HG03060 (cell line): ENCODE data around the gene URM1.
"Not testable (repeated sequence)": the region's sequence is repeated elsewhere in the genome, so short reads cannot be mapped to it uniquely, and the experiment has no call there.

Source experiments
- ATAC-seq: cut with Tn5 transposase; IDR thresholded peaks from one replicate; pipeline ENCODE4 v1.9.1; 2021; ENCODE audit warnings: low read depth, moderate number of reproducible peaks; ENCODE audit not compliant: unreplicated experiment

Gene URM1

DNA sequence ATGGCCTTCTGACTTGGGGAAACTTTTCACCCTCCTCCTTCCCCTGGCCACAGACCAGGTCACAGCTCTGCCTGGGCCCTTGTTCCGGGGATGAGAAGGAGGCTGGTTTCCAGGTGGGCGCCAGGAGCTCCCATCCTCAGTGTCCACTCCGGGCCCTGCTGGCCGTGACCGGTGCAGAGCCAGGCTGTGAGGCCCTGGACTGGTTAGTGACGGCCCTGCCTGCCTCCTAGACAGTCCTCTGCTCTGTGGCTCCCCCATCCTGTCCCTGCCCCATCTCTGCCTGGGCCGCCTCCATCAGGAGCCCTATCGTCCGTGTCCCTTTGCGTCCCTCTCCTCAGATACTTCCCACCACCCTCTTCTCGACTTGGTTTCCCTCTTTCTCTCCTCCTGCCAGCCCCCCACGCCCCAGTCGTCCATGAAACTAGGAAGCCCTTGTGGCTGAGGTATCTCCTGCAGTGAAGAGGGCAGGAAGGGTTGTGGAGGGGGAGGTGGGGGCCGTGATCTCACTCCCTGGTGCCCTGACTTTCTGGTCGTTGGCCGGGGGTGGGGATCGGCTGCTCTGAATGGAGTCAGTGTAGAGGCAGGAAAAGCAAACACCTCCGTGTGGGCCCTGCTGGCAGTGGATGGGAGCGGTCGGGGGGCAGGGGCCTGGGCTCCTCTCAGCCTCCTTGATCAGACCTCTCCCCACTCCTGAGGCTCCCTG is 34.1 kb downstream of the URM1 start:
- no peak for ATAC-seq

DNA sequence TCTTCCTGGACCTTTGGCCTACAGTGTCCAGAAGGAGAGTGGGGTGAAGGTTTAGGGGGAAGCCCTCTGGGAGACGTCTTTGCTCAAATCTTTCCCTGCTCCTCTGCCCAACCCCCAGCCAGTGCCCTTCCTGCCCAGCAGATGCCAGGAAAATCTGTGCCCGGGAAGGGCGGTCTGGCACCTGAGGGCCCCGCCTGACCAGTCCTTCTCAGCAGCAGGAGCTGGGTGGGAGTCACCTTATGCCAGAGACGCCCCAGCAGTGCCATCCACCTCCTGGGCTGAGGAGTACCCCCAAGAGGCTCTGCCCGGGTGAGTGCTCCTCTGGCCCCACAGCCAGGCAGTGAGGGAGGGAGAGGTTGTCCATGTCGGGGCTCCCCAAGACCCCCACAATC is 34.6 kb downstream of the URM1 start:
- ATAC-seq: no peak

DNA sequence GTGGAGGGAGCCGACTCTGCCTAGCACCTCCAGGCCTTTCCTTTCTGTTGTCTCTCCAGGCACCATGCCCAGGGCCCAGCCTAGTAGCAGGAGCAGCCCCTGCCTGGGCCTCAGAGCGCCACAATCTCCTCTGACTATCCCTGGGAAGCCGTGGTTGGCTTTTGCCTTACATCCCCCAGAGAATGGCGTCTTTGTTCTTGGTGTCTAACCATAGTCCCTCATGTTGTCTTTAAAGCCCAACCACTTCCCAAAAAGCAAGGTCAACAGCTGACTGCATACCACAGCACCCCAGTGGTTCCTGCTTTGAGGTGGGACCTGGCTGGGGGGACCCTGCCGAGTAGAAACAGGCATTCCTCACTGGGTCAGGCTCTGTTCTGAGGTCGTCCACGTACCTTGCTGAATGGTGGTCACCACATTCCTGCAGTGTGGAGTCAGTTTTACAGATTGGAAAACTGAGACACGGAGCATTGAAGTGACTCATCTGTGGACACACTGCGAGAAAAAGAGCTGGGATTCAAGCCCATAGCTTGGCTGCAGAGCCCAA is 35.7 kb downstream of the URM1 start:
- ATAC-seq: no peak

DNA sequence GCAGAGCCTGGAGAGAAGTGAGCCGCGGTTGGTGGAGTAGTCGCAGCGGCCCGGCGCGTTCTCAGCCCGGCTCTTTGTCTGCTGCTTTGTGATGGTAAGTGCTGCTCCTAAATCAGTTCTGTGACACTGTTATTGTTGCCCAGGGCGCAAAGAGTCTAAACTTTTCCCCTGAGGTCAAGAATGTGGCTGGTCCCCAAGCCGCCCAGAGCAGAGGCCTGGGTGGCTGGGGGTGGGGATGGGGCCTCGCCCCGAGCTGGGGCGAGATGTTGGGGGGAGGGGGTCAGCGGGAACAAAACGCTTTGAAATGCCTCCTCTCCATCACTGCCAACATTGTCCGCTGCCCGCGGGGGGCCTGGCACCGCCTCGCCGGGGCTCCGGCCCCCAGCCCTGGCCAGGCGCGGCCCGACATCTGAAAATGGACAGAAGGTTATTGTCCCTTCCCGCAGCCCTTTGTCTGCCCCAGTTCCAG is 37.8 kb downstream of the URM1 start:
- no peak for ATAC-seq

DNA sequence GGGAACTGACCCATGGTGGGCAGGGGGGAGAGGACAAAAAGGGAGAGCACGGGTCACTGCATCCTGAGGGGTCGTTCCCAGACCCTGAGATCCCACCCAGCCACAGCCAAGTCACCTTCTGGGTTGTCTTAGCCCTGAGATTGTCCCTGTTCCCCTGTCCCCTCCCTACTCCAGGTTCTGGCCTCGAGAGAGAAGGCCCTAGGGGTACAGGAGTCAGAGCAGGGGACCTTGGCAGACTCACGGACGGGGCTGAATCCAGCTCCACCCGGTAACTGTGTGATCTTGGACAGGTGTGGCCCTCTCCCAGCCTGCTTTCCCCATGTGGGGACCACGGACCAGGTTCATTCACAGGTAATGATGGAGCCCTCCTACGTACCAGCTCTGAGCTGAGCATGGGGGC is 38.3 kb downstream of the URM1 start:
- no peak for ATAC-seq

DNA sequence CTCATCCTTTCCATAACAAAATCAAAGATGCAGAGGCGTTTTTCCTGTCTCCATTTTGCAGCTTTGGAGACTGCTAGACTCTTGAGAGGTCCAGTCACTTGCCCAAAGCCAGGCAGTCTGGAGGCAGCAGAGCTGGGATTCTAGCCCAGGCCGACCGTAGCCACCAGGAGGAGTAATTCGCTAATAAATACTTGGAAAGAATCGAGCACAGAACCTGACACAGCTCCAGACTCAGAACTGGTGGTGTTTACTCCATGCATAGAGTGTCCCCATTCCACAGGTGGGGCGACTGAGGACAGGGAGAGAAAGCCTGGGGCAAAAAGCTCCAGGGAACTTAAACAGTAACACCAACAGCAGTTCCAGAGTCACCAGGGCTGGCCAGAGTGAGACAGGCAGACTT is 38.8 kb downstream of the URM1 start:
- ATAC-seq: no peak

DNA sequence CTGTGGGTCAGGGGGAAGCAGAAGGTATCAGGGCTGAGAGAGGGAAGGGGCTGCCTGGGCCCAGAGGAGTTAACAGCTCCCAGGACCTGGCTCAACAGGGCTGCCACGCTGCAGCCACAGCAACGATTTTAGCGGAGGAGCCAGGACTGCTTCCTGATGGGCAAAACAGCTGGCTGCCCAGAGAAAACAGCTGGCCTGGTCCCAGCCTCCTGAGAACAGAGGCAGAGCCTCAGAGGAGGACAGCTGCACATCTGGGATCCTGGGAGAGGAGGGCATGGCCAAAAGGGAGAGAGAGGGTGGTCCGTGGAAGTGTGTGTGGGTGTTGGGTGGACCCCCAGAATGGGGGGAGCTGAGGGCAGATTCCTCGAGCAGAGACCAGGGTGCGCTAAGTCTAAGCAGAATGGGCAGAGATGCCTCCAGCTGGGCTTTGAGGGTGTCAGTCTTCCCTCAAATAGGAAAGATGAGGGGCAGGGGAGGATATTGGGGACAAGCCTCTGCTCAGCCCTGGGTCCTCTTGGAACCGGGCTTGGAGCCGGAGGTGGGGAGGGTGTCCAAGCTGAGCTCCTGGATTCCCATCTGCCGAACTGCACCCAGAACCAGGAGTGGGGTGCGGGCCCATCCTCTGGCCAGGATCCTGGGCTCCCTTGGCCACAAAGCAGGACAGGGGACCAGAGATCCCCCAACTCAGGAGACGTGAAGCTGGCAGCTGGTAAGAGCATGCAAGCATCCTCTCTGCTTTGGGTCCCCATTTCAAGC is 40.4 kb downstream of the URM1 start:
- ATAC-seq: no peak

DNA sequence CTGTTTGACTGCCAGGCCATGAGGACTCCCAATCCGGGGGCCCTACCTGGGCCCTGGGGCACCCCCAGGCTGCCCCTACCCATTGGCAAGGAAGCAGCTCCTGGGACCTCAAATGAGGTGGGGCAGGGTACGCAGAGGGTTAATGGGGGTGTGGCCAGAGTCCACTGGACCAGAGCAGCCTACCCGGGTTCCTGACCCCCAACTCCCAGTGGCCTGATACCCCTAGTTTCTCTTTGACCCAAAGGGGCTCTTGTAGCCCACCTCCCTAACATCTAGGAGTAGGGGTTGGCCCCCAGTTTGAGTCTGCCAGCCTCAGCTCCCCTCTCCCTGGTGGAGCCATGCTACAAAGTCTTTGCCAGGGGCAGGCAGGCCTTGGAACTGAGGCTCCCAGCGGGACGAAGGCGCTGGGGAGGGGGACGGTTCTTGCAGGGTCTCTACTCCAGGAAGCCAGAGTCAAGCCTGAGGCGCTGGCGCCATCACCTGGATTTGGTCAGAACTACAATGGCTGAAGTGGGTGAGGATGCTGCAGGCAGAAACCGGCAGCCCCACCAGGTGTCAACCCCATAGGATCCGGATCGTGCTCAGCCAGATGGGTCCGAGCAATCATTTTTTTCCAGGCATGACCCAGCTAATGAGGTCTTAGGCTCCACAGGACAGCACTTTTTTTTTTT is 41.1 kb downstream of the URM1 start:
- ATAC-seq: no peak

DNA sequence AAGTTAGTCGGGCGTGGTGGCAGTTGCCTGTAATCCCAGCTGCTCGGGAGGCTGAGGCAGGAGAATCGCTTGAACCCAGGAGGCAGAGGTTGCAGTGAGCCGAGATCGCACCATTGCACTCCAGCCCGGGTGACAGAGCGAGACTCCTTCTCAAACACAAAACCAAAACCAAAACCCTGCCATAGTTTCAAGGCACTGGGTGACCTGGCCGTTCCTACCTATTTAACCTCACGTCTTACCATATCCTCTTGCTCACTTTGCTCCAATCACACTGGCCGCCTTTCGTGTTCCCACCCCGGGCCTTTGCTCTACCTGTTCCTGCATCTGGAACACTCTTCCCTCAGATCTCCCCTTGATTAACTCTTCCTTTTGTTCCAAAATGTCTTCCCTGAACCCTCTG is 42.6 kb downstream of the URM1 start:
- not testable (repeated sequence) for ATAC-seq

DNA sequence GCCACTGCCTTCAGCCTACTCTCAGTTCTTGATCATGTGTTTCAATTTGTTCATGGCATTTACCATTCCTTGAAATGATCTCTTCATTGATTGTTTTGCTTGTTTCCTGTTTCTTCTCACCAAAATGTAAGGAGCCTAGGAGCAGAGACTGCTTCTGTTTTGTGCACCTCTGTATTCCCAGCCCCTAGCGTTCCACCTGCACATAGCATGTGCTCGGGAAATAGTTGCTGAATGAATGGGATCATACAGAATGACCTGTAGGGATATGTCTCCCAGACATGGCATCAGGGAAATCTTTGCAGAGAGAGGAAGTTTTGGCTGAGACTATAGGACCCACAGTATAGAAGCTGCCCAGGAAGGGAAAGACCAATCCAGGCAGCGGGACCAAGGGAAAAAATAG is 43.3 kb downstream of the URM1 start:
- no peak for ATAC-seq

DNA sequence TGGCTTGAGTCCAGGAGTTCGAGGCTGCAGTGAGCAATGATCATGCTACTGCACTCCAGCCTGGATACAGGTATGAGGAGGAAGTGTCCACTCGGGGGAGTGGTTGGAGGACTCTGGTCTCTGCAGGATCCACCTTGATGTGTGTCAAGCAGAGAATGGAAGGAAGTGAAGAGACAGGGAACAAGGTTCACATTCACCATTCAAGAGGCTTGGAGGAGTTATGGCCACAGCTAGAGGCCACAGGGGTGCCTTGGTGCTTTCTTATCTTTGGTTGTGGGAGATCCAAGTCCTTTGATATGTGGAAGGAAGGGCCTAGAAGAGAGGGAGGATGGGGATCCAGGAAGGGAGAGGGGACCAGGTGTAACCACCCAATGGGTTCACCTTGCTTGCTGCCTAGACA is 44.1 kb downstream of the URM1 start:
- ATAC-seq: no peak

DNA sequence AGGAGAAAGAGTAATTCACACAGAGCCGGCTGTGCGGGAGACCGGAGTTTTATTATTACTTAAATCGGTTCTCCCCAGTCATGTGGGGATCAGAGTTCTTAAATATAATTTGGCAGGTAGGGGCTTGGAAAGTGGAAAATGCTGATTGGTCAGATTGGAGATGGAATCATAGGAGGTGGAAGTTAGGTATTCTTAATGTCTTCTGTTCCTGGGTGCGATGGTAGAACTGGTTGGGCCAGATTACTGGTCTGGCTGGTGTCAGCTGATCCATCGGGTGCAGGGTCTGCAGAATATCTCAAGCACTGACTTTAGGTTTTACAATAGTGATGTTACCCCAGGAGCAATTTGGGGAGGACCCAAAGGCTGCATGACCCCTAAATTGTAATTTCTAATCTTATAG is 44.8 kb downstream of the URM1 start:
- no peak for ATAC-seq

DNA sequence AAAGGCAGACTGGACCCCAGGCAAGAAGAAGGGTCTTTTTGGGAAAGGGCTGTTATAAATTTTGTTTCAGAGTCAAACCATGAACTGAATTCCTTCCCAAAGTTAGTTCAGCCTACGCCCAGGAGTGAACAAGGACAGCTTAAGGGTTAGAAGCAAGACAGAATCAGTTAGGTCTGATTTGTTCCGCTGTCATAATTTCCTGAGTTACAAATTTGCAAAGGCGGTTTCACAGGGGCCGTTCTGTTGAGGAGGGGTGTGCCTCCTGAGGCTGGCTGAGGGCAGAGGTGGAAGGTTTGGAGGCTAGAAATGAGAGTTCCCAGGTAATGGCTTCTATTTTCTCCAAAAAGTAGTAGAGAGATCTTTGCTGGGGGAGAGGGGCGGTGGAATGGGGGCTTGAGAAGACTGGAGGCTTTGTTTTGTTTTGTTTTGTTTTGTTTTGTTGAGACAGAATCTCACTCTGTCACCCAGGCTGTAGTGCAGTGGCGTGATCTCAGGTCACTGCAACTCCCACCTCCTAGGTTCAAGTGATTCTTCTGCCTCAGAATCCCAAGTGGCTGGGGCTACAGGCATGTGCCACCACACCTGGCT is 45.4 kb downstream of the URM1 start:
- no peak for ATAC-seq

DNA sequence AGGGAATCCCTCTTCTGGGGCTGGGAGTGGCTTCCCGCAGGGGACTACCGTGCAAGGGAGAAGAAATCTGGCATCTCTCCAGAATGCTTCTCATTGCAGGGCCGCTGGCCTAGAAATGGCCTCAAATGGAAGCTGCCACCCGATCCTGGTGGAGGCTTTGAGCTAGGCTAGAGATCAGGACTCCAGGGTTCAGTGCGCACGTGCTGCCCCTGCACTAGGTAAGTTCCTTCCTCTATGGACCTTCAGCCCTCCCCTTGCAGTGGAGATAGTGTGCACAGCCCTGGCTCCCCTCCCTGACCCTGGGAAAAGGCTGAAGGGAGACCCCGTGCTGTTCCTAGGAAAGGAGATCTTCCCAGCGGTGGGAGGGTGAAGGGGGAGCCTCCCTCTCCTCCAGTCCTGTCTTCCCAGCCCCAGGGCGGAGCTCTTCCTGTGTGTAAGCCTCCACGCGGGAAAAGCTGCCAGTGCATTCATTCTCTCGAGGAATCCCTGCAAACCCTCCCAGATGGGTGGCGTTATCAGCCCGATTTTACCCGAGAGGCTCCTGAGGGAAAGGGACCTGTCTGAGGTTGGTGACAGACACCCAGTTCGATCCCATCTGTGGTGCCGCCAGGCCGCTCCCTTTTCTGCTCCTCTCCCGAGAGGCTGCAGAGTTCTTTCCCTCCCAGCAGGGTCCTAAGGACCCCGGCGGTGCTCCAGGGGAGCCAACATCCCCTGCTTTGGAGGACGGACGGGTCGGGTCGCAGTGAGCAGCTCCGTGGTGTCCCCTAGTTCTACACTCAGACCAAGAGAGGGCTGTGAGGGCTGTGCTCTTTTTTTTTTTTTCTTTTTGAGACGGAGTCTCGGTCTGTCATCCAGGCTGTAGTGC is 48.1 kb downstream of the URM1 start:
- ATAC-seq: no peak

DNA sequence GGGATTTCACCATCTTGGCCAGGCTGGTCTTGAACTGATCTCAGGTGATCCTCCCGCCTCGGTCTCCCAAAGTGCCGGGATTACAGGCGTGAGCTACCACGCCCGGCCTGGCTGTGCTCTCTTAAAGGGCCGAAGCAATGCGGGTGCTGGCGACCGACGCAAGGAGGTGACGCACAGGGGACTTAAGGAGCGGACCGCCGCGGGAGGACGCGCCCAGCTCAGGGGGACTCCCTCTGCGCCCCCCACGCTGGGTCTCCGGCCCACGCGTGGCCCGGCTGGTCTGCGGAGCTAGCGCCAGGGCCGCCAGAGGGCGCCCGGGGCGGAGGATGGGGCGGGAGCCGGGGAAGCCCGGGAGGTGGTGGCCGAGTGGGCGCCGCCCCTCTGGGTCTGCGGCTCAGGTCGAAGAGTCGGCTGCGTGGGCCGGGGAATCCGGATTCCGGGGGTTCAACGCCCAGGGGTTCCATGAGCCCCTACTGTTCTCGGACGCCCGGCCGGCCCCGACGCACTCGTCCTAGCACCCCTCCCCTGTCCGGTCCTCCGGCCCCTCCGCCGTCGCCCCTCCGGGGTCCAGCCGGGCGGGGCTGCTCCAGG is 49.0 kb downstream of the URM1 start:
- no peak for ATAC-seq

DNA sequence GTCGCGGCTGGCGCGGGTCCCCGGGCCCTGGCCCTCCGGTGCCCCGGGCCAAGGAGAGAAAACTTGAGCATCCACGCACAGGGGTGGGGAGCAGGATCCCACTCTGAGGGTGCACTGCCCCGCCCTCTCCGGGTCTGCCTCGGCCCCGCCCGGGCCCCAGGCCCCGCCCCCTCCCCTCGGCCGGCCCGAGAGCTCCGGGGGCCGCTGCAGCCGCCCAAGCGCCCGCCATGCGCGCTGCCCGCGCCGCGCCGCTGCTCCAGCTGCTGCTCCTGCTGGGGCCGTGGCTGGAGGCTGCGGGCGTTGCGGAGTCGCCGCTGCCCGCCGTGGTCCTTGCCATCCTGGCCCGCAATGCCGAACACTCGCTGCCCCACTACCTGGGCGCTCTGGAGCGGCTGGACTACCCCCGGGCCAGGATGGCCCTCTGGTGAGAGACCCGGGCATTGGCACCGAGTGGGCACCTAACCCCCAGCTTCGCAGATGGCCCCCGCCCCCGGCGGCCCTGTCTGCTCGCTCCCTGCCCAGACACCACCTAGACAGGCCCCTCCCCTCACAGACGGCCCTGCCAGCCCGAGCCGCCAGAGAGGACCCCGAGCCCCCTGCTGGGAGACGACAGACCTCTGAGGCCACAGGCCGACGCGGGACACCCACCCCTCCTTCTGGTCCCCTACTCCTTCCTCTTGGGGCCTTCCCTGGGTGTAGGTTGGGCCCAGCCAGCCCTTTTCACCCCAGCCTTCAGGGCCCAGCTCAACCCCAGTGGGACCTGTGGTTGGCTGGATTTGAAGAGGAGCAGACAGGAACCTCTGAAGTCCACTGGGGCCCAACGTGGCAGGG is 49.7 kb downstream of the URM1 start, which contains the start of gene CERCAM:
Gene CERCAM (plus strand): TSS at position 207 of the 831 bp plus-strand sequence. CDS start 21 bp downstream, at position 228.
- ATAC-seq: no peak

DNA sequence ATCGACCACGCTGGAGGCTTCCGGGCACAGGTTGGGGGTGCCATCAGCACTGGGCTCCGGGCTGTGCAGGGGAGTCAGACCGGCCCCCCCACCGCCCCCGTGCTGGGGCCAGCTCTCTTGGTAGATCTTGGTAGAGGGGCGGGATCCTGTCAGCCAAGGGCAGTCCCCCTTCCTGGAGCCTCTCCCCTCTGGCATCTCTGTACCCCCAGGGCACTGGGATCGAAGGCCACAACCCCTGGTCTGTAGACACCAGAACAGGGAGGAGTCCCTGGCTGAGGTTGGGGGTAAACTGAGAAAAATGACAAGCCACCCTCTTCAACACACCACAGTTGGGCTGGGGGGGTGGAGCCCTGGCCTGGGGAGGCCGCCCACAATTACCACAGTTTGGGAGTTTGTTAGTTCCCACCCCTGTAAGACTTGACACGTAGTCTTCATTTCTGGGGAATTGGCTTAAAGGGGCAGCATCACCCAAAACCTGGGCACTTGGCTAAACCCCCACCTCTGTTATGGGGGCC is 50.4 kb downstream of the URM1 start:
- no peak for ATAC-seq

DNA sequence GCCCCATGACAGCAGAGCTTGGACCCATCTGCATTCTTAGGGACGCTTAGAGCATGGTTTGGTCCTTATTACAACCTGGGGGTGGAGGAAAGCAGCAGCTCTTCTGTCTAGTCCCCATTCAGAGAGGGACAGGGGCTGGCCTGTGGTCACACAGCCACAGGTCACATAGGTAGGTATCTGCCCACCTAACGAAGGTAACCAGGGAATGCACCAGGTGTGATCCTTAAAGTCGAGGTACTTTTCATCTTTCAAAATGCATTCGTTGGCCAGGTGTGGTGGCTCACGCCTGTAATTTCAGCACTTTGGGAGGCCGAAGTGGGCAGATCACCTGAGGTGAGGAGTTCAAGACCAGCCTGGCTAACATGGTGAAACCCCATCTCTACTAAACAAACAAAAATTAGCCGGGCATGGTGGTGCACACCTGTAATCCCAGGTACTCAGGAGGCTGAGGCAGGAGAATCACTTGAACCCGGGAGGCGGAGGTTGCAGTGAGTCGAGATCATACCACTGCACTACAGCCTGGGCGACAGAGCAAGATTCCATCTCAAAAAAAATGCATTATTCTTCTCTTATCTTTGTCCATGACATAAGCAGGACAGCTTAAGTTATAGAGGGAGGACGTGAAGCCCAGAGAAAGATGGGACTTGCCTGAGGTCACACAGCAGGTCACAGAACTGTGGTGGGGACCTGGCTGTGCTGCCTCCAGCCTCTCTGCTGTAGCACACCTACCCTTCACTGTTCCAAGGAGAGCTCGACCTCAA is 51.0 kb downstream of the URM1 start:
- not testable (repeated sequence) for ATAC-seq
